GM18907 (cell line): ENCODE measurements around the gene SAYSD1.

Experiments used
- ATAC-seq: cut with Tn5 transposase; IDR thresholded peaks from one replicate; pipeline ENCODE4 v1.9.1; 2021; ENCODE audit warnings: mild to moderate bottlenecking, moderate library complexity; ENCODE audit not compliant: unreplicated experiment

The SAYSD1 gene

DNA sequence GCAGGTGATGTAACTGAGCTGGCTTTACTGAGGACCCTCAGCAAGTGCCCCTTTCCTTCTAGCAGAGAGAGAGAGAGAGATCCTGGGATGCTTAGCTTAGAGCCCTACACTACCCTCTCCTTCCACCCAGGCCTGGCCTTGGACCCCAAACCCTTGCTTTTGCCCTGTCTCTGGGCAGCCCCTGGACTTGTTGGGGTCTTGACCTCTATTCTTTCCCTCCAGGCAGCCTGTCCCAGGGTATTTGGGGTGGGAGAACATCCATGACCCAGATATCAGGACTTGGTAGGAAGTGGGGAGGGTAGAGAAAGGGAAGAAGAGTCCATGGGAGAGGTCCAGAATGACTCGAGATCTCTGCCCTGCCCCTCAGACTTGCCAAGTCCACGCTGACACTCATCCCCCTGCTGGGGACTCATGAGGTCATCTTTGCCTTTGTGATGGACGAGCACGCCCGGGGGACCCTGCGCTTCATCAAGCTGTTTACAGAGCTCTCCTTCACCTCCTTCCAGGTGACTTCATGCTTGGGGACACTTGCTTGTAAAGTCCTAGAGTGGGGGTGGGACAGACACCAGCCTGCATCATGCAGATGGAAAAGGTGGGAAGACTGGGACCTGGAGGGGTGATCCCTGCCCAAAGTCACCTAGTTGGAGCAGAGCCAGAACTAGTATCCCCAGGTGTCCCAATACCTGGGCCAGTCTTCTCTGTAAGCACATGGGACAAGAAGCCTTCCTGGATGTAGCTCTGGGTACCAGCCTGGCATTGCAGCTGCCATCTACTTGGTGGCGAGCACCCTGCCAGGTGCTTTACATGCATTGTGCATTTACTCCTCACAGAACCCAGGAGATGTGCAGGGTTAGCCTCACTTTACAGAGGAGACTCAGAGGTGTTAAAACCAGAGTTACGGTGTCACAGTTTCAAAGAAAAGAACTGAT, 35.5 kb downstream of the SAYSD1 start:
- ATAC-seq: no peak

DNA sequence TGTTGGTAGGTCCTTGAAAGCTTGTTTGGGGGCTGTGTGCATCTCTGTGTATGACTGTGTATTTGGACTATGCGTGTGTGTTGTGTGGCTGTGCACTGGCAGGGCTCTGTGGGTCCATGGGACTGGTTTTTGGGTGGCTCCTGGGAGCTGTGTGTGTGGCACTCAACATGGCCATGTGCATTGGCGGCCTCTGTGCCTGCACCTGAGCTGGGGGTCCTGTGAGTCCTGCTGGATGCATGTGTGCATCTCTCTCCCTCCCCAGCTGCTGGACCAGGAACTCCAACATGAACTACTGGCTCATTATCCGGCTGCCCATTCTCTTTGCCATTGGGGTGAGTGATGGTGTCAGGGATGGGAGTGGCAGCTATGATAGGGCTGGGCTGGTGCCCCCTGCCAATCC, 36.3 kb downstream of the SAYSD1 start:
- no peak for ATAC-seq

DNA sequence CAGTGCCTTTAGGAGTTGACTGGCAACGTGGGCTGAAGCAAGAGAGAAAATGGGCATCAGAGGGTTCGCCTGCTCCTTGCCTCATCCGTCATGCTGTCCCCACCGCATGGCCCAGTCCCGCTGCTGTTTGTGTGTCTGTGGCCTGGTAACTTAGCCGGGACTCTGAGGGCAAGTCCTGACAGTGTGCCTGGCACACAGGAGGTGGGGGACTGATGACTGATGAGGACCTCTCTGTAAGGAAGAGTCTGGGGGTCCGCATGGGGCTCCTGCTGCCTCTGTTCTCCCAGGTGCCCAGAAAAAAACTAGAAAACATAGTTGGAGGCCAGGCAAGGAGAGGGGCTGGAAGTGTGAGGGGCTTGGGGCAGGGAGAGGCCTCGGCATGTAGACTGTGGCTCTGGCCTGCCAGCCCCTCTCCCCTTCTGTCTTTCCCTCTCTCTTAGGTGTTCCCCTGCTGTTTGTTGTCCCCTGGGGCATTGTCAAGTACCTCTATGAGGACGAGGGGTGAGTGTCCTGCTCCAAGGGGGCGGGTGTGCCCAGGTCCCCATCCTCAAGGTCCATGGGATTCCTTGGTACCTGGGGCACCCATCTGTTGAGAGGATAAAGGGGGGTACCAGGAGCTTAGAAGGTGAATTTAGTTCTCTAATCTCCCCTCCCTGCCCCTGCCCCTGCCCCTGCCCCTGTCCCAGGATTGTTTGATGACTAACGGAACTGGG, 36.9 kb downstream of the SAYSD1 start:
- ATAC-seq: no peak

DNA sequence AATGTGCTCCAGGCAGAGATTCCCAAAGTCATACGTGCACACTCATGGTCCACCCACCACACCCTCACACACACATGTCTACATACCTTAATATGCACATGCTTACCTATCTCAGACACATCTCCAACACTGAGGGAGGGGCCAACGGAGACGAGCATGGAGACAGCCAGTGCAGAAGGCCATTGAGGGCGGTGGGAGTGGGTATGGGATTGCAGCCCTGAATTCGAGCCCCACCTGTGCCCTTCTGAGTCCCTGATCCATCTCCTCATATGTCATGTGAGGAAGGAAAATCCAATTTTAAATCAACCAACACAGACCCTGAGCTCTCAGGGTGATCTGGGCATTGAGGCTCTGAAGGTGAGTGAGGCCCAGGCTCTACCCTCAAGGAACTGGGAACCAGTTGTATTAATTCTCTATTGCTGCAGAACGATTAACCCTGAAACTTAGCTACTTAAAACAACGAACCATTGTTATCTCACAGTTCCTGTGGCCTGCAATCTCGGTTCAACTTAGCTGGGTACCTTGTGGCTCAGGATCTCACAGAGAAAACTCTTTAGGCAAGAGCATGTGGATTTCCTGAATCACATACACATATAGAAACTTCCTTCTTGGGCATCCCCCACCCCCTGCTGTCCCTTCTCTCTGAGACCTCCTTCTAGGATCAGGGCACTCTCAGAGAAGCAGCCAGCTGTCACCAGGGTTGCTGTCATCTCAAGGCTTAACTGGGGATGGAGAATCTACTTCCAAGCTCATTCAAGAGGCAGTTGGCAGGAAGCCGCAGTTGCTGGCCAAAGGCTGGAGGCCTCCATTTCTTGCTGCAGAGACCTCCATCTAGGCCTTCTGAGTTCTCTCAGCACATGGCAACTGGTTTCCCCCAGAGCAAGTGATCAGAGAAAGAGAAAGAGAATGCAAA, 38.1 kb downstream of the SAYSD1 start:
- ATAC-seq: no peak

DNA sequence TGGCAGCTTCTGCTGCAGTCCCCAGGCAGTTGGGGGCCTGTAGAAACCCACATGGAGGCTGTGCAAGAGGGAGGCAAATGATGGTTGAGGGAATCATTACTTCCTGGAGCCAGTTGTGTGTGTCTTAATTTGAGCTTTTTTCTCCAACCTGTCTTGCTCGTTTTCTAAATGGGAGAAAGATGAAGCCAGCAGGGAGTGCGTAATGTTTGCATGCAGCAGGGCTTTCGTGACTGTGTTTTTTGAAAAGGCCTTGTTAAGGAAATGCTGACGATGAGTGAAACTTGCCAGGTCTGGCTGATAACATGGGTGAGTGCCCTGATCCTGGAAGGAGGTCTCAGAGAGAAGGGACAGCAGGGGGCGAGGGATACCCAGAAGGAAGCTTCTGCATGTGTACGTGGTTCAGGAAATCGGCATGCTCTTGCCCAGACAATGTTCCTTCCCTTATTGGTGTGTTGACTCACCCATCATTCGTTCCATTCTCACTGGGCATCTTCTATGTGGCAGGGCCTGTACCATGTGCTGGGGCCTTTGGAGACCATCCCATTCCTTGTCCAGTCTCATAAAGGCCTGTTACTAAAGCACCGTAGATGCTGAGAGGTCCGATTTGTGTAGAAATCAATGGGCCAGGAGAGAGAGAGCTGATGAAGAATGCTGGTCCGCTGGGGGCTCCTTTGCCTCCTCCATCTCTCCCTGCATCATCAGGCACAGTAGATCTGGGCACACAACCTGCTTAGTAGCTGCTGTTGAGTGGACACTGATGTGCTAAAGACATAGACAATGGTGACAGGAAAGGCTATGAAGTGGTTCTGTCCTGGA, 39.0 kb downstream of the SAYSD1 start:
- ATAC-seq: no peak

DNA sequence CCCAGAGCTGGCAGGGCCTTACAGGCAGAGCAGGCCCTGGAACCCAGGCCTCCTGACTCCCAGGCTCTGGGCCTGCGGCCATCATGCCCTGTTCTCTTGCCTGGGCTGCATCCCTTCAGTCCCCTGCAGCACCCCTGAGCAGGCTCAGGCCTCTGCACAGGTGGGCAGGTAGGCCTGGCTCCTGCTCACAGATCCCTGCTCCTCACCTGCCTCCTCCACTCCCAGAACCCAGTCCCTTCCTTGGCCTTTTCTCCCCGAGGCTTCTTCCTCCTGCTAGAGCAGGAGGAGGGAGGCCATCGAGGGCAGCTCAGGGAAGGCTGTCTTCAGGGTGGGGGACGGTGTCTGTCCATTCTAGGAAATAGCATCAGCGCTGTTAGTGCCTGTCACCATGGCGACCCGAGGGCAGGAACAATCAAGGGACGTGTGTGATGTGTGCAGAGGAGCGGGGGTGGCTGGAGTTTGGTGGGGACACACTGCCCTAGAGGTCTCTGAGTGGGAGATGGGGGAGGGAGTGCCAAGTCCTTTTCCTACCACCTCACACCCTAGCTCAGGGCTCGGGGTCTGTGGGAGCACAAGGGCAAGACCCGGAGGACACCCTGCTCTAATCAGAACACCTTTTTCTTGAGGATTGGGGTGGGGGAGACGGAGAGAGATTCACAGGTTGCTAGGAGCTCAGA, 39.8 kb downstream of the SAYSD1 start:
- ATAC-seq: no peak

DNA sequence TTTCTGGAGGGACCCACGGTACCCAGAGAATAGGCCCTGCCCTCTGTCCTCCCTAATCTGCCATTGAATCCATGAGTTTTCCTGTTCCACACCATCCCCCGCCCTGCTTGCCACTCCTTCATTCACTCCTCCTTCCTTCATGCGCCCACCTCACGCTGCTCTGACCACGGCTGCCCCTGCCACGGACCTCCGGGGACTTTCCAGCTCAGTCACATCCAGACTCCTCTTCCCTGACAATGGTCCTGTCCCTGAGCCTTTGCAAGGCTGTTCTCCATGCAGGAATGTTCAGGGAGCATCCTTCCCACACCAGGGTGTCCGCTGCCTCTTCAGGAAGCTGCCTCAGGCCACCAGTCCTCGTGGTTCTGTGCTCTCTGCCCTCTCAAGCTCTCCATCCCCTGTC, 40.5 kb downstream of the SAYSD1 start:
- no peak for ATAC-seq

DNA sequence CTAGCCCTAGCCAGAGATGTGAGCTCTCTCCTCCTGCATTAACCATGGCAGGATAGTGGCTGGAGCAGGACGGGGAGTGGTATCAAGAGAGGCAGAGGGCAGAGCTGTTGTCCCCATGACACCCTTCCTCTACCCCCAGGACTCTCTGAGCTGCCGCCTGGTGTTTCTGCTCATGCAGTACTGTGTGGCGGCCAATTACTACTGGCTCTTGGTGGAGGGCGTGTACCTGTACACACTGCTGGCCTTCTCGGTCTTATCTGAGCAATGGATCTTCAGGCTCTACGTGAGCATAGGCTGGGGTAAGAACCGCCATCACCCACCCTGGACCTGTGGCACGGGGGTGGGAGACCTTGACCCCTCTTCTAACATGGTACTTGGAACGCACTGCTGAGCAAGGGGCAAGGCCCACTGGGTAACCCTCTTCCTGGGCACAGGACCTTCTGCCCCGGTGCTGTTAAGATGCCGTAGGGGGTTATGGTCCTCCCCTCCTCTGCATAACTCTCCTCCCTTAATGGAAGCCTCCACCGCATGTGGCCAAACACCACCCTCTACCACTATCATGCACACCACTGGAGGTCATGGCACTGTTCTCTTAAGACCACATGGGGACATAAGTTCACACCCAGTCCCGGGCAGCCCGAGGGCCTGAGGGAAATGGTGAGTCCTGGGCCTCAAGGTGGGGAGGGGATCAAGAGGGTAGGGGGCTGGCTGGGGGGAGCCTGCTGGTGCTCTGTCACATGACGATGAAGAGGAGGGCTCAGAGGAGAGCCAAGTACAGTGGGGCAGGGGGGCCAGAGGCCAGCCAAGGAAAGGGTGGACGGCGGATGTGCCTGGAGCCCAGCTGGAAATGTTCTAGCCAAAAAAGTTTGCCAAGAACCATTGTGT, 41.3 kb downstream of the SAYSD1 start:
- no peak for ATAC-seq

DNA sequence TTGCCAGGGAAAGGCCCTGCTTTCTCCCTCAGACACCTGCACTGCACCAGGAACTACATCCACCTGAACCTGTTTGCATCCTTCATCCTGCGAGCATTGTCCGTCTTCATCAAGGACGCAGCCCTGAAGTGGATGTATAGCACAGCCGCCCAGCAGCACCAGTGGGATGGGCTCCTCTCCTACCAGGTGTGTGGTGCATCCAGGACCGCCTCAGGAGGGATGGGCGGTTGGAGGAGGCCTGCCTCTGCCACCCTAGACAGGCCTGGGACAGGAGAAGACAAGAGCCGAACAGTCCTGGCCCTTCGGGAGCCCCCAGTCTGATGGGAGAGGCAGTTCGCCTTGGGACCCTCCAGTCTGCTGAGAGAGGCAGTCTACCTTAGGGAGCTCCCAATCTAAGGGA, 42.2 kb downstream of the SAYSD1 start:
- no peak for ATAC-seq

DNA sequence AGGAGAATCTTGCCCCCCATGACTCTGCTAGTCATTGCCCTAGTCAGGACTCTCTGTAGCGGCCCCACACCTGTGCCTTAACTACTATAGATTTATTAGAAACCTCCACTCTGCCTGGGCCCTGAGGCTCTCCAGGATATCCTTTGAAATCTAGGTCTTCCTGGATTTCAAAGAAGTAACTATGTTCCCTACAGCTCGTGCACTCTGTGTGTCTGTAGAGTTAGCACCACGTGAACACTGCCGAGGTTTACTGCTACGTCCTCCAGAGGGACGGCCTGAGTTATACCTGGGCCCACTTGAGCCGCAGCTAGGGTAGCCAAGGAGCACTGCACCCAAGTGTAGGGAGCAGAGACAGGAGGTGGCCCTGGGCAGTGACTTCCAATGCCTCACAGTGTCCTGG, 46.6 kb downstream of the SAYSD1 start:
- no peak for ATAC-seq

DNA sequence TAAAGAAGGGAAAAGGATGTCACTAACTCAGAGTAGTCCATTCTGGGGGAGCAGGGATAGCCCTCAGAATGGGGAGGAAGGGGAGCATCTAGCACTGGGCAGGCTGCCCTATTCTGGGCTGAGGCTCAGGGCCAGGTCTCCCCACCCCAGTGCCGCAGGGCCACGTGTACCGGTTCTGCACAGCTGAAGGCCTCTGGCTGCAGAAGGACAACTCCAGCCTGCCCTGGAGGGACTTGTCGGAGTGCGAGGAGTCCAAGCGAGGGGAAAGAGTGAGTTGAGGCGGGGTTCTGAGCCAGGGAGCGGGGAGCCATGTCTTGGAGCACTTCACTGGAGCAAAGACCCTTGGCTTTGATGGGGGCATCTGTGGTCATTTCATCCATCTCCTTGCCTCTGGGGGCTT, 49.4 kb downstream of the SAYSD1 start:
- ATAC-seq: no peak

DNA sequence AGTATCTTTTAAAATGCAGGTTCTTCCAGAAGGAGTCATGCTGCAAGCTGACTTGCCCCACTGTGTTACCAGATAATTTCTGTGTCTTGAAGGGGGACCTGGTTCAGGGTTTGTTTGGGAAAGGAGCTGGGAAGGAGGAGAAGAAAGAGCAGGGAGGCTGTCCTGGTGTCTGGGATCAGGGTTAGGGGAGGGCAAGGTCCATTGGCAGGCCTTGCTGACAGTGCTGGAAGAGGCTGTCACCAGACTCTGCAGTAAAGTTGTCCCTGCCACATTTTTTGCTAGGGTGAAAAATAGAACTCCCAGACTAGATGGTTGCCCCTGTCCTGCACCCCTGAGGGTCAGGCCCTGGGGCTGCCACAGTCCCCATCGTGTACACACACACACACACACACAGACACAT, 51.5 kb downstream of the SAYSD1 start:
- no peak for ATAC-seq

DNA sequence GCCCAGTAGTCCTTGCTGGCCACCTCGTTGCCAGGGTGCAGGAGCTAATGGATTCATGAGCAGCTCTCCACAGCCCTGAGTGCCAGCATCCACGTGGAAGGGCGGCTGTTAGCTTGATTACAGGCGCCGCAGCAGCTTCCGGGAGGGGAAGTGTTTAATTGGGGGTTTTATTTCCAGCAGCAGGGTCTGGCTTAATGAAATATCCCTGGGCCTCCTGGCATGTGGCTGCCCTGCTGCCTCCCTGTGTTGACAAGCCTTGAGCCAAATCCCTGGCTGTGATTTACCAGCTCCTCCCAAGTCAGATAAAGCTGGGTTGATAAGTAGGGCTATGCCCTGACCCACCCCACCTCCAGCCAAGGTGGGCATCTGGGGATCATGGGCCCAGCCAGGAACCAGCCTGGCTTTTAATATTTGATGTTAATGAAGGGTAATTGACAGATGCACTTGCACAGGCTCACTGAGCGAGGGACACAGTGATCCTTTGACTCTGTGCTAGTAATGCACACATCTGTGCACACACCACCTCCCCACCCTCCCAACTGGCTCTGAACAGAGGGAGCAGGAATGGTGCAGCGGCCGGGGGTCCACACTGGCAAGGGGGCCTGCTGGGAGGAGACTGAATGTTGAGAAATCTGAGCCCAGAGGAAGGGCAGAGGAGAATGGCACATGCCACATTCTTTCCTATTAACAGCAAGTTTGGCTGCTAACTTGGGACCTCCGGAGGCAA, 52.8 kb downstream of the SAYSD1 start:
- no peak for ATAC-seq

DNA sequence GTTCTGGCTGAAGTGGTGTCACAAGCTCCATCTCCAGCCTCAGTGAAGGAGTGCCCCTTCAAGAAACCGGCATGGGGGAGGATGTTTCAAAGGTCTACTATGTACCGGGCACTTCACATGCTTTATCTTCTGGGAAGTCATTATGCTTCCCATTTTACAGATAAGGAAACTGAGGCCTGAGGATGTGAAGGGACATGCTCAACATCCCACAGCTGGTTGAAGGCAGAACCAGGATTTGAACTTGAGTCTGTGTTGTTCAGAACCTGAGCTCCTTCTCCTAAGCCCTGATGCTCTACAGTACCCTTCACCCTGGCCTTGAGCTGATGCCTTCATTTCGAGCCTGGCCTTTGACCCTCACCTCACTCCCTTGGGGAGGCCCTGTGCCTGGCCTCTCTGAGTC, 53.4 kb downstream of the SAYSD1 start:
- ATAC-seq: no peak

DNA sequence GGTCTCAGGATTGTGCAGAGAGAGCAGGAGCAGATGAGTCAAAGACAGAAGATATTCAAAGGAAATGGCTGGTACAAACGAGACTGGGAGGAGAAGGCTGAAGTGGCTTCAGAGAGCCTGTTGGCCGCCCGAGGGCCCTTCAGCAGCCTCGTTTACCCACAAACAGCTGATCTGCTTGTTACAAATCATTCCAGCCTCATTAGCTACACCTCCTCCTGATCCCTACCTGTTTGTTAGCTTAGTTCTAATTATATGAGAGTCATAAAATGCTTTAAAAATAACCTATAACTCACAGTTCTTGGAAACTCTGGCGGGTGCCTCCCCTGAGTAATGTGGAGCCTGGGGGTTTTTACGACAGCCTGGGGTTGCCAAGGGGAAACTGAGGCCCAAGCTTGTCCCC, 53.8 kb downstream of the SAYSD1 start:
- ATAC-seq: no peak

DNA sequence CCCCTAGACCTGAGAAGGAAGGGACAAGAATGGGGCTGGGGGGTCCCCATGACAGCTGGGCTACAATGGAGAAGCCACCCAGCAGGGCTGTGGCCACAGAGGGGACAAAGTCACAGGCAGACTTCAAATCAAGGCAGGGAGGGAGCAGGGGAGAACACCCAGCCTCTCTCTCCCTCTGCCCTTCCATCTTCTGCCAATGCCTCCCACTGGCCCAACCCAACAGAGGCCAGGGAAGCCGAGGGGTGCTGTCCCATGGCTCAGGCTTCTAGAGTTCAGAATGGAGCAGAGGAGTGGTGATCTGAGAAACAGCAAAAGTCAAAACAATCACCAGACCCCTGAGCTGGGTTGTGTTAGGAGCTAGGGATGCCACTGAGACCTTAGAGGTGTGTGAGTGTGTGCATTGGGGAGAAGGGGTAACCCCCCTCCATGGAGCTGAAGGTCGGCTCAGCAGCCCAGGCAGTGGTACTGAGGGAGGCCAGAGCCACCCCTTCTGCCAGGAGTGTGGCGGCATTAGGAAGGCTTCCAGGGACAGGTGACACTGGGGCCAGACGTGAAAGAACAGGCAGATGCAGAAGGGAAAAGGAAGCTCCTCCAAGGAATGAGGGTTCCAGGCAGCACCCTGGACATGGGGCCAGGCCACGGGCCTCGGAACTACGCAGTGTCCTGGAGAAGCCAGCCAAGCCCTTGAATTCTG, 54.4 kb downstream of the SAYSD1 start:
- ATAC-seq: no peak

DNA sequence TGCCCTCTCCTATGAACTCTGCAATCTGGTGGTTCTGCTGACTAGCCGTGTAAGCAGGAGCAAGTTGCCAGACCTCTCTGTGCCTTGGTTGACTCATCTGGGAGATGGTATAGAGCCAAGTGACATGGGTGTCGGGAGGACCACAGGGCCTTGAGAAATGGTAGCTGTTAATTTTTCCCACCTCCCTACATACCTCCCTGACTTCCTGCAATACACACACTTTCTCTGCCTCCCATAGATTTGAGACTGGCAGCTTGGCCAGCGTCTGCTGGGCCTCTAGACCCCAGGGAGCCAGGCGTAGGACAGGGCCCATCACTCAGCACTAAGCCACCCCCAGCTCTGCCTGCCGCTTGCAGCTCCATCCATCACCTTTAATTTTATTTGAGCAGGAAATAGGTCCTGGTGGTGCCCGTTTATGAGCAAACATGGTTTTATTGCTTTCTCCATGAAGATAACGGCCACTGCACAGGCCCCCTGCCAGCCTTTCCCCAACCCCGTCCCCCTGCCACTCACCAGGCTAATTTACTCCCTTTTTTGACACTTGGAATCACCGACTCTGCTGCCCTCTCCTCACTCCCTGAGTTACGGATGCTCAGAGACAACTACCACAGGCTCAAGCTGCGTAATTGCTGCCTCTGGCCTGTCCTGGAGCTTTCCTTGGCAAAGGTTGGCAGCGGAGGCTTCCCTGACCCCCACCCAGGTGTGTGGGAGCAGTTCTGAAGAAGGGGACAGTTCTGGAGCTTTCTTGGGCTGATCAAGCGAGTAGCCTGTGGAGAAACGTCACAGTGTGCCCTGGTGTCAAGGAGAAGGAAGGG, 55.3 kb downstream of the SAYSD1 start:
- ATAC-seq: no peak
